Endothelial cell of umbilical vein (primary cell): ENCODE results near the gene CTTN. TPM values are rescaled to one million over a fixed set of nuclear protein-coding genes. Genes with fewer than 3 reads are reported as not detected.

Source experiments
- BruUV-seq: library from RNA; stranded (reverse); fragments of 400-500 nt; replicated peaks from 2 replicates; lab custom pipeline; 2021; lab: Mats Ljungman, UMichigan
- CTCF ChIA-PET: fragments of 300-600, 350-600 bp; sonication (Branson Sonifier 250); formaldehyde crosslinking; loops from one replicate; lab custom pipeline; 2021; ENCODE audit warnings: antibody characterized with exemption, inconsistent platforms; lab: Charles Lee
- POLR2A ChIA-PET: fragments of 300-600, 350-600 bp; sonication (Branson Sonifier 250); formaldehyde crosslinking; loops from one replicate; lab custom pipeline; 2021; ENCODE audit warnings: antibody characterized with exemption, inconsistent platforms; lab: Charles Lee
- DNase-seq: peaks from one replicate; pipeline ENCODE4 v3.0.0-alpha.2; 2011; ENCODE audit warnings: low read depth, low spot score
- FAIRE-seq: peaks from 2 replicates; lab custom pipeline; 2011; peaks lifted over from hg19 to GRCh38; lab: Jason Lieb, UNC
- H2AFZ ChIP-seq: 2 replicates; pipeline ENCODE4 v1.6.0; 2012; ENCODE audit warnings: low read depth, low read length, control low read depth, inconsistent platforms
- H3K27ac ChIP-seq: 2 replicates; pipeline ENCODE4 v1.5.1; 2011; ENCODE audit warnings: low read depth, mild to moderate bottlenecking, control low read depth, low read length, moderate library complexity; ENCODE audit not compliant: insufficient read depth
- H3K27me3 ChIP-seq, 2 experiments: 2 replicates each; pipeline versions ENCODE4 v1.6.0 to v1.6.1; 2011; ENCODE audit warnings: low read length in 2 of 2, mixed read lengths in 1 of 2; ENCODE audit not compliant: control insufficient read depth in 2 of 2, insufficient read depth in 2 of 2
- H3K36me3 ChIP-seq, 2 experiments: 2 replicates in 1 of 2; 3 replicates in 1 of 2; pipeline ENCODE4 v1.5.1; 2011; ENCODE audit warnings: low read length in 2 of 2, mild to moderate bottlenecking in 1 of 2, moderate library complexity in 1 of 2; ENCODE audit not compliant: control insufficient read depth in 2 of 2, insufficient read depth in 2 of 2; ENCODE audit errors: extremely low read depth in 1 of 2
- H3K4me1 ChIP-seq: 3 replicates; pipeline ENCODE4 v1.5.1; 2011; ENCODE audit warnings: mild to moderate bottlenecking, low read length; ENCODE audit not compliant: control insufficient read depth, insufficient read depth; ENCODE audit errors: extremely low read depth
- H3K4me2 ChIP-seq: 2 replicates; pipeline ENCODE4 v1.6.1; 2011; ENCODE audit warnings: low read length, control low read depth, mixed read lengths; ENCODE audit not compliant: insufficient read depth
- H3K4me3 ChIP-seq, 3 experiments: fragments of 200-600 bp in 1 of 3; sonication (generic), shearing (Covaris generic) in 1 of 3; replicated peaks in 1 of 3; 2 replicates each; pipeline ENCODE4 v1.5.1; 2011 to 2016; ENCODE audit warnings: control low read depth in 3 of 3, low read length in 3 of 3, mild to moderate bottlenecking in 2 of 3, inconsistent platforms in 1 of 3, low read depth in 1 of 3, moderate library complexity in 1 of 3; ENCODE audit not compliant: insufficient read depth in 1 of 3
- H3K79me2 ChIP-seq: 2 replicates; pipeline ENCODE4 v1.6.0; 2012; ENCODE audit warnings: low read length, inconsistent platforms; ENCODE audit not compliant: control insufficient read depth, insufficient read depth
- H3K9ac ChIP-seq: replicated peaks from 2 replicates; pipeline ENCODE3; 2011; ENCODE audit warnings: low read length, control low read depth; ENCODE audit not compliant: insufficient read depth; ENCODE audit errors: extremely low read depth
- H3K9me1 ChIP-seq: replicated peaks from 3 replicates; pipeline ENCODE4 v1.6.0; 2011; ENCODE audit warnings: mild to moderate bottlenecking, low read length; ENCODE audit not compliant: control insufficient read depth, insufficient read depth; ENCODE audit errors: extremely low read depth
- H3K9me3 ChIP-seq: replicated peaks from 2 replicates; pipeline ENCODE4 v1.5.1; 2012; ENCODE audit warnings: low read length, inconsistent platforms; ENCODE audit not compliant: control insufficient read depth, insufficient read depth
- H4K20me1 ChIP-seq: replicated peaks from 2 replicates; pipeline ENCODE3; 2011; ENCODE audit warnings: mild to moderate bottlenecking, low read length; ENCODE audit not compliant: control insufficient read depth, insufficient read depth; ENCODE audit errors: extremely low read depth
- CTCF ChIP-seq, 2 donors: IDR thresholded peaks; 1 replicate in 1 of 2; 2 replicates in 1 of 2; pipeline ENCODE4 v1.5.1; 2011; ENCODE audit warnings: low read length in 2 of 2, mild to moderate bottlenecking in 2 of 2, moderate library complexity in 2 of 2, control low read depth in 1 of 2, inconsistent platforms in 1 of 2, low read depth in 1 of 2; ENCODE audit not compliant: insufficient read depth in 1 of 2; ENCODE audit errors: extremely low read depth in 1 of 2
- EZH2 ChIP-seq: IDR thresholded peaks from 2 replicates; pipeline ENCODE4 v1.6.1; 2012; ENCODE audit warnings: borderline replicate concordance, low read depth, mild to moderate bottlenecking, moderate library complexity, low read length, inconsistent platforms; ENCODE audit not compliant: severe bottlenecking
- FOS ChIP-seq: IDR thresholded peaks from 2 replicates; pipeline ENCODE4 v1.6.1; 2011; ENCODE audit warnings: mild to moderate bottlenecking, low read length, moderate library complexity, borderline replicate concordance; ENCODE audit not compliant: insufficient read depth
- GATA2 ChIP-seq: IDR thresholded peaks from 2 replicates; pipeline ENCODE4 v1.7.0; 2011; ENCODE audit warnings: low read depth, mild to moderate bottlenecking, moderate library complexity, mixed read lengths, low read length; ENCODE audit not compliant: insufficient read length, insufficient read depth
- JUN ChIP-seq: IDR thresholded peaks from 2 replicates; pipeline ENCODE4 v1.6.1; 2011; ENCODE audit warnings: borderline replicate concordance, low read depth; ENCODE audit not compliant: insufficient read length, insufficient read depth
- MAX ChIP-seq: IDR thresholded peaks from 2 replicates; pipeline ENCODE4 v1.6.1; 2011; ENCODE audit not compliant: insufficient read depth, insufficient read length
- MYC ChIP-seq: IDR thresholded peaks from one replicate; pipeline ENCODE4 v1.6.1; 2011; ENCODE audit warnings: mild to moderate bottlenecking, low read depth, low read length
- POLR2A ChIP-seq: IDR thresholded peaks from 2 replicates; pipeline ENCODE4 v1.6.1; 2012; ENCODE audit warnings: low read depth, mild to moderate bottlenecking, control low read depth, low read length
- POLR2AphosphoS5 ChIP-seq: IDR thresholded peaks from 2 replicates; pipeline ENCODE4 v1.6.1; 2012; ENCODE audit warnings: low read depth, mild to moderate bottlenecking, control low read depth, low read length, moderate library complexity; ENCODE audit not compliant: insufficient read depth
- dilution Hi-C: fragments of 300-500 bp; cut with MboI; formaldehyde crosslinking; loops from one replicate; pipeline ENCODE4 v1.15.0; 2019; ENCODE audit warnings: low sequenced_read_pairs; ENCODE audit not compliant: extremely low pct_ligation_motif_present
- intact Hi-C: fragments of 100-400 bp; cut with micrococcal nuclease; formaldehyde crosslinking; loops from one replicate; pipeline ENCODE4 v1.10.0; 2022
- polyA plus RNA-seq, 4 experiments: library from polyadenylated mRNA; depleted of rRNA in 3 of 4; stranded (reverse) in 3 of 4; unstranded in 1 of 4; fragments of >200 nt; gene quantifications; 2 replicates each; pipeline versions ENCODE4 v1.2.1 to v1.2.3, GENCODE V29; 2011 to 2012; ENCODE audit warnings: missing spikeins in 1 of 4
- total RNA-seq: library from RNA; stranded (reverse); gene quantifications from 2 replicates; pipeline ENCODE4 v1.2.3, GENCODE V29; 2021

CTTN gene
- total and polyA plus RNA-seq, 2 donors (not counting 3 experiments of a cell fraction or from before 2014, with no cell fraction given): 161 to 330 TPM

GRCh38 chr11:70423523-70424505, 25.5 kb downstream of the CTTN start:
- H3K4me3 ChIP-seq: no peak overlapping the region
- peaks cover 36 to 56% of the 10 kb centered on the region in 2 experiments for H3K36me3 ChIP-seq
- ChIA-PET CTCF (no interaction called here), POLR2A (no interaction called here)
- H3K4me1 ChIP-seq: peaks cover 10% of the 10 kb centered on the region
- H3K9me3 ChIP-seq: no peaks in the 10 kb centered on the region
- TF ChIP-seq EZH2: no peak
- no peak for DNase-seq
- H2AFZ ChIP-seq: no peak overlapping the region
- no peak overlapping the region for H3K9ac ChIP-seq
- no peak overlapping the region for H3K4me2 ChIP-seq
- FAIRE-seq: no peak
- dilution Hi-C loops: no loop called here
- H3K79me2 ChIP-seq: peaks cover 11% of the 10 kb centered on the region
- intact Hi-C loops: no loop called here
- H3K27me3 ChIP-seq: no peaks in the 10 kb centered on the region
- peaks cover 3% of the 10 kb centered on the region for H4K20me1 ChIP-seq
- no TSS peak for BruUV-seq
- H3K27ac ChIP-seq: no peak overlapping the region
- H3K9me1 ChIP-seq: no peaks in the 10 kb centered on the region

GRCh38 chr11:70424765-70425344, 26.5 kb downstream of the CTTN start:
- DNase-seq: no peak
- no peak overlapping the region for H2AFZ ChIP-seq
- ChIA-PET POLR2A (no interaction called here), CTCF (no interaction called here)
- dilution Hi-C loops: no loop called here
- no peak overlapping the region for H3K9ac ChIP-seq
- peaks cover 6% of the 10 kb centered on the region for H3K4me1 ChIP-seq
- no peak for TF ChIP-seq EZH2
- TF ChIP-seq GATA2: no peak
- TF ChIP-seq CTCF (IDR thresholded peaks at IDR 0.05; ENCODE audit: extremely low read depth in 1 of 2, insufficient read depth in 1 of 2, low read depth in 1 of 2, low read length in 2 of 2): no peak
- no peak for TF ChIP-seq POLR2AphosphoS5
- TF ChIP-seq POLR2A: no peak
- TF ChIP-seq JUN: no peak
- TF ChIP-seq MYC: no peak
- TF ChIP-seq MAX: no peak
- no peak for TF ChIP-seq FOS
- H3K27me3 ChIP-seq: no peaks in the 10 kb centered on the region
- no peaks in the 10 kb centered on the region for H3K9me3 ChIP-seq
- no peak overlapping the region for H3K27ac ChIP-seq
- no peak overlapping the region for H3K4me2 ChIP-seq
- no peak overlapping the region for H3K4me3 ChIP-seq
- no peaks in the 10 kb centered on the region for H3K9me1 ChIP-seq
- H3K79me2 ChIP-seq: peaks cover 11% of the 10 kb centered on the region
- H4K20me1 ChIP-seq: peaks cover 3% of the 10 kb centered on the region
- BruUV-seq: no TSS peak
- H3K36me3 ChIP-seq: peaks cover 38 to 62% of the 10 kb centered on the region in 2 experiments
- no peak for FAIRE-seq
- intact Hi-C loops: no loop called here
